HG03196 (cell line): Measurements from ENCODE around the gene CNTNAP2.
"Not testable (repeated sequence)": the region's sequence is repeated elsewhere in the genome, so short reads cannot be mapped to it uniquely, and the experiment has no call there.

Experiments used
- ATAC-seq: cut with Tn5 transposase; IDR thresholded peaks from one replicate; pipeline ENCODE4 v1.9.1; 2021; ENCODE audit not compliant: unreplicated experiment

The CNTNAP2 gene

GRCh38 chr7:147796581-147796980 is 1680.0 kb downstream of the CNTNAP2 start:
- no peak for ATAC-seq

- no peak for ATAC-seq
Observed at GRCh38 chr7:147798001-147798400, 1681.4 kb downstream of the CNTNAP2 start.

GRCh38 chr7:147801762-147802161 is 1685.2 kb downstream of the CNTNAP2 start:
- not testable (repeated sequence) for ATAC-seq

- ATAC-seq, result no peak
Observed at GRCh38 chr7:147803151-147803550, 1686.5 kb downstream of the CNTNAP2 start.

- no peak for ATAC-seq
Observed at GRCh38 chr7:147803606-147804005, 1687.0 kb downstream of the CNTNAP2 start.

- no peak for ATAC-seq
Observed at GRCh38 chr7:147804032-147804431, 1687.4 kb downstream of the CNTNAP2 start.

- ATAC-seq, result no peak
Observed at GRCh38 chr7:147805996-147806576, 1689.5 kb downstream of the CNTNAP2 start.

- ATAC-seq, result no peak
Observed at GRCh38 chr7:147809786-147810185, 1693.2 kb downstream of the CNTNAP2 start.

- no peak for ATAC-seq
Observed at GRCh38 chr7:147810269-147810668, 1693.7 kb downstream of the CNTNAP2 start.

GRCh38 chr7:147811923-147812322 is 1695.3 kb downstream of the CNTNAP2 start:
- ATAC-seq, result no peak

- no peak for ATAC-seq
Observed at GRCh38 chr7:147813316-147813715, 1696.7 kb downstream of the CNTNAP2 start.

- ATAC-seq, result no peak
Observed at GRCh38 chr7:147818317-147818716, 1701.7 kb downstream of the CNTNAP2 start.

GRCh38 chr7:147824671-147825070 is 1708.1 kb downstream of the CNTNAP2 start:
- ATAC-seq, result no peak

GRCh38 chr7:147829016-147829415 is 1712.4 kb downstream of the CNTNAP2 start:
- no peak for ATAC-seq

GRCh38 chr7:147833557-147833956 is 1717.0 kb downstream of the CNTNAP2 start:
- ATAC-seq, result no peak

- no peak for ATAC-seq
Observed at GRCh38 chr7:147833970-147834369, 1717.4 kb downstream of the CNTNAP2 start.

GRCh38 chr7:147852833-147853232 is 1736.2 kb downstream of the CNTNAP2 start:
- ATAC-seq, result no peak

GRCh38 chr7:147857152-147858140 is 1740.8 kb downstream of the CNTNAP2 start:
- no peak for ATAC-seq

- no peak for ATAC-seq
Observed at GRCh38 chr7:147858421-147858820, 1741.8 kb downstream of the CNTNAP2 start.

- no peak for ATAC-seq
Observed at GRCh38 chr7:147859033-147859432, 1742.4 kb downstream of the CNTNAP2 start.

GRCh38 chr7:147859486-147859885 is 1742.9 kb downstream of the CNTNAP2 start:
- no peak for ATAC-seq

GRCh38 chr7:147861058-147861716 is 1744.6 kb downstream of the CNTNAP2 start:
- no peak for ATAC-seq
